ENCODE measurements around the gene ZNF605. TPM values are rescaled to one million over a fixed set of nuclear protein-coding genes. Genes with fewer than 3 reads are reported as not detected.
"Not testable (repeated sequence)": the region's sequence is repeated elsewhere in the genome, so short reads cannot be mapped to it uniquely, and the experiment has no call there.

Gene ZNF605
- total RNA-seq, result 6.3 and 7.5 TPM in 2 replicates

GRCh38 chr12:132956011-132956788, at the start of gene ZNF605:
Gene ZNF605 (minus strand): TSS chr12:132956306. CDS start chr12:132945635, 10,671 bp downstream.
- Mint-ChIP-seq H3K36me3 (ENCODE audit: low read depth) (peaks cover 18% of the 10 kb centered on the region), H3K27ac (peak within 1 kb of the TSS; percentile 94), H3K4me1 (ENCODE audit: low read depth) (peaks cover 18% of the 10 kb centered on the region), H3K9me3 (peaks cover 40% of the 10 kb centered on the region), H3K4me3 (peak within 1 kb of the TSS; percentile 98), H3K27me3 (ENCODE audit: insufficient read depth) (no peaks in the 10 kb centered on the region)
- DNase-seq (ENCODE audit: low spot score), result peak; percentile 85
- intact Hi-C loops (cut with micrococcal nuclease), result loop anchor here (1.0 to 2.0 kb wide), 7 partner anchors 30 to 225 kb away; partner anchors contain the start of genes CHFR, ZNF10, ZNF140 and ZNF26

- intact Hi-C loops (cut with micrococcal nuclease), result no loop called here
- H3K36me3 Mint-ChIP-seq (ENCODE audit: low read depth), result peaks cover 48% of the 10 kb centered on the region
- no peaks in the 10 kb centered on the region for H3K27me3 Mint-ChIP-seq (ENCODE audit: insufficient read depth)
- peaks cover 78% of the 10 kb centered on the region for H3K9me3 Mint-ChIP-seq
- DNase-seq (ENCODE audit: low spot score), result no peak
- H3K27ac Mint-ChIP-seq, result no peak overlapping the region
- H3K4me3 Mint-ChIP-seq, result no peak overlapping the region
- H3K4me1 Mint-ChIP-seq (ENCODE audit: low read depth), result no peaks in the 10 kb centered on the region
These were observed 42.6 kb upstream of the ZNF605 start for GRCh38 chr12:132998741-132999140.

GRCh38 chr12:132986885-132987225, 30.7 kb upstream of the ZNF605 start:
- H3K27me3 Mint-ChIP-seq (ENCODE audit: insufficient read depth), result no peaks in the 10 kb centered on the region
- intact Hi-C loops (cut with micrococcal nuclease), result loop anchor here (1.0 to 2.0 kb wide), 8 partner anchors 31 to 194 kb away; partner anchors contain the start of genes CHFR, ZNF10, ZNF140 and ZNF268
- peaks cover 22% of the 10 kb centered on the region for H3K4me1 Mint-ChIP-seq (ENCODE audit: low read depth)
- peak overlapping the region; percentile 92 for H3K27ac Mint-ChIP-seq
- H3K36me3 Mint-ChIP-seq (ENCODE audit: low read depth), result peaks cover 42% of the 10 kb centered on the region
- DNase-seq (ENCODE audit: low spot score), result no peak
- peaks cover 52% of the 10 kb centered on the region for H3K9me3 Mint-ChIP-seq
- peak overlapping the region; percentile 90 for H3K4me3 Mint-ChIP-seq

- Mint-ChIP-seq H3K4me3 (peak within 1 kb of the TSS; percentile 90), H3K36me3 (ENCODE audit: low read depth) (peaks cover 42% of the 10 kb centered on the region), H3K27ac (peak within 1 kb of the TSS; percentile 92), H3K4me1 (ENCODE audit: low read depth) (peaks cover 22% of the 10 kb centered on the region), H3K9me3 (peaks cover 57% of the 10 kb centered on the region), H3K27me3 (ENCODE audit: insufficient read depth) (no peaks in the 10 kb centered on the region)
- DNase-seq (ENCODE audit: low spot score), result peak; percentile 84
- intact Hi-C loops (cut with micrococcal nuclease), result loop anchor here (1.0 to 2.0 kb wide), 8 partner anchors 30 to 195 kb away; partner anchors contain the start of genes CHFR, ZNF10, ZNF140 and ZNF268
These were observed 30.1 kb upstream of the ZNF605 start, which contains the start of gene ZNF26 for GRCh38 chr12:132986001-132986884. Gene ZNF26 (plus strand): TSS chr12:132986367. CDS start chr12:132986841, 474 bp downstream.

- H3K27ac Mint-ChIP-seq; DNase-seq (ENCODE audit: low spot score); H3K36me3 Mint-ChIP-seq (ENCODE audit: low read depth); H3K4me3 Mint-ChIP-seq; intact Hi-C loops (cut with micrococcal nuclease); H3K4me1 Mint-ChIP-seq (ENCODE audit: low read depth); H3K27me3 Mint-ChIP-seq (ENCODE audit: insufficient read depth): not testable (repeated sequence)
- peaks cover 69% of the 10 kb centered on the region for H3K9me3 Mint-ChIP-seq
These were observed 20.8 kb upstream of the ZNF605 start for GRCh38 chr12:132976870-132977269.

GRCh38 chr12:132972374-132972773, 16.3 kb upstream of the ZNF605 start:
- DNase-seq (ENCODE audit: low spot score), result no peak
- no peaks in the 10 kb centered on the region for H3K27me3 Mint-ChIP-seq (ENCODE audit: insufficient read depth)
- H3K9me3 Mint-ChIP-seq, result peaks cover 53% of the 10 kb centered on the region
- H3K36me3 Mint-ChIP-seq (ENCODE audit: low read depth), result no peaks in the 10 kb centered on the region
- no peaks in the 10 kb centered on the region for H3K4me1 Mint-ChIP-seq (ENCODE audit: low read depth)
- no peak overlapping the region for H3K4me3 Mint-ChIP-seq
- intact Hi-C loops (cut with micrococcal nuclease), result no loop called here
- no peak overlapping the region for H3K27ac Mint-ChIP-seq

GRCh38 chr12:132967736-132968135, 11.6 kb upstream of the ZNF605 start:
- Mint-ChIP-seq H3K4me1 (ENCODE audit: low read depth) (no peaks in the 10 kb centered on the region), H3K9me3 (peaks cover 39% of the 10 kb centered on the region), H3K27me3 (ENCODE audit: insufficient read depth) (no peaks in the 10 kb centered on the region), H3K36me3 (ENCODE audit: low read depth) (peaks cover 13% of the 10 kb centered on the region), H3K27ac (no peak overlapping the region), H3K4me3 (no peak overlapping the region)
- no peak for DNase-seq (ENCODE audit: low spot score)
- intact Hi-C loops (cut with micrococcal nuclease), result no loop called here

- no peak for DNase-seq (ENCODE audit: low spot score)
- Mint-ChIP-seq H3K27me3 (ENCODE audit: insufficient read depth) (no peaks in the 10 kb centered on the region), H3K4me1 (ENCODE audit: low read depth) (no peaks in the 10 kb centered on the region), H3K9me3 (peaks cover 32% of the 10 kb centered on the region), H3K4me3 (no peak overlapping the region), H3K27ac (no peak overlapping the region), H3K36me3 (ENCODE audit: low read depth) (peaks cover 14% of the 10 kb centered on the region)
- intact Hi-C loops (cut with micrococcal nuclease), result no loop called here
These were observed 10.7 kb upstream of the ZNF605 start for GRCh38 chr12:132966676-132967415.

GRCh38 chr12:132965796-132966195, 9.7 kb upstream of the ZNF605 start:
- intact Hi-C loops (cut with micrococcal nuclease), result no loop called here
- Mint-ChIP-seq H3K27ac (no peak overlapping the region), H3K4me1 (ENCODE audit: low read depth) (no peaks in the 10 kb centered on the region), H3K27me3 (ENCODE audit: insufficient read depth) (no peaks in the 10 kb centered on the region), H3K9me3 (peaks cover 38% of the 10 kb centered on the region), H3K4me3 (no peak overlapping the region), H3K36me3 (ENCODE audit: low read depth) (peaks cover 17% of the 10 kb centered on the region)
- DNase-seq (ENCODE audit: low spot score), result no peak

- intact Hi-C loops (cut with micrococcal nuclease); H3K4me1 Mint-ChIP-seq (ENCODE audit: low read depth); DNase-seq (ENCODE audit: low spot score); H3K27ac Mint-ChIP-seq; H3K27me3 Mint-ChIP-seq (ENCODE audit: insufficient read depth); H3K4me3 Mint-ChIP-seq: not testable (repeated sequence)
- Mint-ChIP-seq H3K9me3 (peaks cover 45% of the 10 kb centered on the region), H3K36me3 (ENCODE audit: low read depth) (peaks cover 20% of the 10 kb centered on the region)
These were observed 7.8 kb upstream of the ZNF605 start for GRCh38 chr12:132963947-132964346.

- intact Hi-C loops (cut with micrococcal nuclease); DNase-seq (ENCODE audit: low spot score); H3K4me1 Mint-ChIP-seq (ENCODE audit: low read depth); H3K4me3 Mint-ChIP-seq; H3K27ac Mint-ChIP-seq; H3K27me3 Mint-ChIP-seq (ENCODE audit: insufficient read depth): not testable (repeated sequence)
- H3K9me3 Mint-ChIP-seq, result peaks cover 42% of the 10 kb centered on the region
- H3K36me3 Mint-ChIP-seq (ENCODE audit: low read depth), result peaks cover 20% of the 10 kb centered on the region
These were observed 5.7 kb upstream of the ZNF605 start for GRCh38 chr12:132961790-132962189.

All from activated T-helper 1 cell treated with anti-CD3 and anti-CD28 coated beads, Interleukin-12 subunit alpha, Interleukin-12 subunit beta, Interleukin-2, Interleukin-4 antibody, amounts not matched to agents 30 ng/mL and 10 ng/mL and 1 ng/mL, durations not matched to agents 14 hours and 24 hours and 36 hours (primary cell).